GM06990 (cell line): ENCODE measurements around the gene MYO7B.

Experiments used
- DNase-seq: peaks from one replicate; pipeline ENCODE4 v3.0.0-alpha.2; 2011; ENCODE audit not compliant: insufficient read length; ENCODE audit errors: extremely low read depth
- H3K27me3 ChIP-seq: replicated peaks from 2 replicates; pipeline ENCODE4 v1.6.0; 2011; ENCODE audit warnings: low read length; ENCODE audit not compliant: control insufficient read depth, insufficient read depth
- H3K36me3 ChIP-seq: 2 replicates; pipeline ENCODE4 v1.5.1; 2011; ENCODE audit warnings: low read length; ENCODE audit not compliant: control insufficient read depth, insufficient read depth
- H3K4me3 ChIP-seq: replicated peaks from 2 replicates; pipeline ENCODE4 v1.5.1; 2011; ENCODE audit warnings: low read depth, mild to moderate bottlenecking, control low read depth, low read length
- TF ChIP-seq, protein P1 (sequence below): IDR thresholded peaks from 2 replicates; pipeline ENCODE4 v1.5.1; 2011; ENCODE audit warnings: low read length, control low read depth, mild to moderate bottlenecking, inconsistent platforms; ENCODE audit not compliant: insufficient read depth, poor library complexity, severe bottlenecking

The MYO7B gene

DNA sequence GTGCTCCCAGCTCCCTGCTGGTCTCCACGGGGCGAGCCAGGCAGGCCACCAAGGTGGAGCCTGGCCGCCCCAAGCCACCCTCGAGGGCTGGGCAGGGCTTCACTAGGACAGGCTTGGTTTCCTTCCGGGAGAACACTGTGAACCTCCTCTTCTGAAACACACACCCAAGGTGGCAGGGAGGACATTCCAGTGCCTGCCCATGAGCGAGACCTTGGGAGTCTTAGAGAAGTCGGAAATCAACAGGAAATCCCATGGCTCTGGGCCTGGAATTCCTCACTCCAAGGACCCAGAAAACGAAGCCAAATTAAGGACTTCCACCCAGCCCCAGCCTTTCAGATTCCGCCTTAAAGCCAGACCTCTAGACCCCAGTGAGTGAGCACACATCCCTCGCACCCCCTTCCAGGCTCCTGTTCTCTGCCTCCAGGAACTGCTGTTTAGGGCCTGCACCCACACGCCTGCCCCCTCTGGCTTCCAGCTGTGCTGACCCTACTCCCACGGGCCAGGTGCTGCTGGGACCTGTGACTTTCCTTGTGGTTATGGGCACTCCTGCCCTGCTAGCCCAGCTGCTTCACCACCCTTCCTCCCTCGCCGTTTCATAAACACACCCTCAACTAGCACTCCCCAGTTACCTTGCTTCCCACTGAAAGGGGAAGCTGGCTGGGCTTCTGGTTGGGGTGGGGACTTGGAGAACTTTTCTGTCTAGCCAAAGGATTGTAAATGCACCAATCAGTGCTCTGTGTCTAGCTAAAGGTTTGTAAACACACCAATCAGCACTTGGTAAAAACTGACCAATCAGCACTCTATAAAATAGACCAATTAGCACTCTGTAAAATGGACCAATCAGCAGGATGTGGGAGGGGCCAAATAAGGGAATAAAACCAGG is 124.2 kb downstream of the MYO7B start:
- Histone ChIP-seq H3K36me3 (no peaks in the 10 kb centered on the region), H3K4me3 (no peak overlapping the region), H3K27me3 (peaks cover 2% of the 10 kb centered on the region; the same call in 1 of the 2 replicates)
- DNase-seq, result no peak
- TF ChIP-seq, protein P1, sequence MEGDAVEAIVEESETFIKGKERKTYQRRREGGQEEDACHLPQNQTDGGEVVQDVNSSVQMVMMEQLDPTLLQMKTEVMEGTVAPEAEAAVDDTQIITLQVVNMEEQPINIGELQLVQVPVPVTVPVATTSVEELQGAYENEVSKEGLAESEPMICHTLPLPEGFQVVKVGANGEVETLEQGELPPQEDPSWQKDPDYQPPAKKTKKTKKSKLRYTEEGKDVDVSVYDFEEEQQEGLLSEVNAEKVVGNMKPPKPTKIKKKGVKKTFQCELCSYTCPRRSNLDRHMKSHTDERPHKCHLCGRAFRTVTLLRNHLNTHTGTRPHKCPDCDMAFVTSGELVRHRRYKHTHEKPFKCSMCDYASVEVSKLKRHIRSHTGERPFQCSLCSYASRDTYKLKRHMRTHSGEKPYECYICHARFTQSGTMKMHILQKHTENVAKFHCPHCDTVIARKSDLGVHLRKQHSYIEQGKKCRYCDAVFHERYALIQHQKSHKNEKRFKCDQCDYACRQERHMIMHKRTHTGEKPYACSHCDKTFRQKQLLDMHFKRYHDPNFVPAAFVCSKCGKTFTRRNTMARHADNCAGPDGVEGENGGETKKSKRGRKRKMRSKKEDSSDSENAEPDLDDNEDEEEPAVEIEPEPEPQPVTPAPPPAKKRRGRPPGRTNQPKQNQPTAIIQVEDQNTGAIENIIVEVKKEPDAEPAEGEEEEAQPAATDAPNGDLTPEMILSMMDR, result no peak

DNA sequence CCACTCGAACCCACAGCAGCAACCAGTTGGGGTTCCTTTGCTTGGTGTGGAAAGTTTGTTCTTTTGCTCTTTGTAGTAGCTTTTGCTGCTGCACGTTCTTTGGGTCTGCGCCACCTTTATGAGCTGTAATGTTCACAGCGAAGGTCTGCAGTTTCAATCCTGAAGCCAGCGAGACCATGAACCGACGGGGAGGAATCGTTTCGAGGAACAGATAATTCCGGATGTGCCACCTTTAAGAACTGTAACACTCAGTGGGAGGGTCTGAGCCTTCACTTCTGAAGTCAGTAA is 124.8 kb downstream of the MYO7B start:
- Histone ChIP-seq H3K4me3 (no peak overlapping the region), H3K36me3 (no peaks in the 10 kb centered on the region), H3K27me3 (peaks cover 2% of the 10 kb centered on the region; the same call in 1 of the 2 replicates)
- TF ChIP-seq, protein P1, result no peak
- DNase-seq, result no peak

DNA sequence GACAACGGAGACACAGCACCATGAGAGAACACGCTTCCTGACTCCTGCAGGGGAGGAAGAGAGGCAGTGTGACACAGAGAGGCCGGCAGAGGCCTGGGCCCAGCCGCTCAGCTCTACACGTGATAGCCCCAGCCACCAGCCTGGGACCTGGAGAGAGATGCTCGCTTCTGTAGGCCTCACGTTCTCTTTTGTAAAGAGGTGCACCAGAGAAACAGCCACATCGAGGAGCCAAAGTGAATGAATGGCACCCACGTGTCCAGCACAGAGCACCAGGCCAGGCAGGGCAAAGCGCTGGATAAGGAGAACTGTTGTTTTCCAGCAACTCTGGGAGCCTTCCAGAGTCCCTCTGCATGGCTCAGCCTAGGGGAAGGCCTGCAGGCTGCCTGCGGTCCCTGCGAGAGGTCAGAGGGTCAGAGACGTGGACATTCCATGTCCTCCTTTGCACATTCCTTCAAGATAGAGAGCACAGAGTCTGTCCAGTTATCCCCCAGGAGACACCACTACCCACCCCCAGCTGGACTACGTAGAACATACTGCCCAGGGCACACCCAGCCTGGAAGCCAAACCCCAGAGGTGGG is 125.7 kb downstream of the MYO7B start:
- TF ChIP-seq, protein P1, result no peak
- DNase-seq, result no peak
- H3K27me3 ChIP-seq, result peaks cover 2% of the 10 kb centered on the region; the same call in 1 of the 2 replicates
- H3K36me3 ChIP-seq, result no peaks in the 10 kb centered on the region
- no peak overlapping the region for H3K4me3 ChIP-seq

DNA sequence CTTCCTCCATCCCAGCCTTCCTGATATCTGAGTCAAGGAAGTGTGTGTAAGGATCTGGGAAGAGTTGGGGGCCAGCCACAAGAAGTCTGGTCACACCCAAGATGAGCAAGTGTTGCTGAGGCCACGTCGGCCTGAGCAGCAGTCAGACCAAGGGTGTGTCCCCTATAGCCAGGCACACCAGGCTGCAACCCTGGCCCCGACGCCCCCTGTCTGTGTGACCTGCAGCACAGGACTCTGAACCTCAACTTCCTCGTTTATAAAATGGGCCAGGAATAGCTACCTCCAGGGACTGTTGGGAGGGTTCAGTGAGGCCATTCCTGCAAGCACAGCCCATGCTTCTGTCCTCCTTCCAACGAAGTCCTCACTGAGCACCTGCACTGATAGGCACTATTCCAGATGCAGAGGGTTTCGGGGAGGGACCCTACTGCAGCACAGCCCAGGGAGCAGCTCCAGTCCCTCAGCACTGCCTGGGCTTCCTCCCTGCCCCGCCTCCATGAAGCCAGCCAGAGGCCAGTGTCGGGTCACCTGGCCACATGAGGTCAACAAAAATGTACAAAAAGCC is 126.5 kb downstream of the MYO7B start:
- H3K27me3 ChIP-seq, result peaks cover 2% of the 10 kb centered on the region; the same call in 1 of the 2 replicates
- H3K36me3 ChIP-seq, result no peaks in the 10 kb centered on the region
- TF ChIP-seq, protein P1, result no peak
- H3K4me3 ChIP-seq, result no peak overlapping the region
- DNase-seq, result no peak

DNA sequence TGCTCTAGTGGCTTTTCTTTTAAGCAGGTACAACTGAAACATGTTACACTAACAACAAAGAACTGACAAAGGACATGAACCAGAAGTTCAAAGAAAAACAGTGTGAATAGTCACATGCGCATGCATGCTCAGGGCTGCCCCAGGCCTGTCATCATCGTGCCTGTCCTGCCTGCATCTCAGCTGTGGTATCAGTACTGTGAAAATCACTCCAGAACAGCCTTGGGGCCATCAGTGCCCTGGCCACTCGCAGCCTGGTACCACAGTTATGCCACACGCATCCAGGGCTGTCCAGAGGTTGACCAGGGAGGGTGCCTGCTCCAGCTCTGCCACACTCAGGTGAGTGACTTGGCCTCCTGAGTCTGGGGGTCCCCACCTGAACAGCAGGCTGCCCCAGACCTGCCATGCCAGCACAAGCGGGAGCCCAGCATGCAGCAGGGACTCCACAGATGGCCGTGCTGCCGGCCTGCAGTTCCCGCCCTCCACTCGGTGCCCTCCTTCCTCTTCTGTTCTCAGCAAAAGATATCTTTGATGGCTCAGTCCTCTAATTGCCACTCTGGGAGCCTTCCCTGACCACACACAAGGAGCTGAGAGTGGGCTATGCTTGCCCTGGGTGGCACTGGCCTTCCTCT is 127.6 kb downstream of the MYO7B start:
- TF ChIP-seq, protein P1, result no peak
- no peak for DNase-seq
- no peak overlapping the region for H3K4me3 ChIP-seq
- H3K27me3 ChIP-seq, result peaks cover 2% of the 10 kb centered on the region; the same call in 1 of the 2 replicates
- no peaks in the 10 kb centered on the region for H3K36me3 ChIP-seq
